ENCODE results near the gene ASPA.
A peak's percentile ranks its signal among the peaks of the same experiment; 100 is the strongest.
"Not testable (repeated sequence)": the region's sequence is repeated elsewhere in the genome, so short reads cannot be mapped to it uniquely, and the experiment has no call there.

ASPA gene

GRCh38 chr17:3510090-3510489 is 34.3 kb downstream of the ASPA start:
- no peak for DNase-seq
- H3K9me3 Mint-ChIP-seq = no peaks in the 10 kb centered on the region
- TF ChIP-seq, protein P1, sequence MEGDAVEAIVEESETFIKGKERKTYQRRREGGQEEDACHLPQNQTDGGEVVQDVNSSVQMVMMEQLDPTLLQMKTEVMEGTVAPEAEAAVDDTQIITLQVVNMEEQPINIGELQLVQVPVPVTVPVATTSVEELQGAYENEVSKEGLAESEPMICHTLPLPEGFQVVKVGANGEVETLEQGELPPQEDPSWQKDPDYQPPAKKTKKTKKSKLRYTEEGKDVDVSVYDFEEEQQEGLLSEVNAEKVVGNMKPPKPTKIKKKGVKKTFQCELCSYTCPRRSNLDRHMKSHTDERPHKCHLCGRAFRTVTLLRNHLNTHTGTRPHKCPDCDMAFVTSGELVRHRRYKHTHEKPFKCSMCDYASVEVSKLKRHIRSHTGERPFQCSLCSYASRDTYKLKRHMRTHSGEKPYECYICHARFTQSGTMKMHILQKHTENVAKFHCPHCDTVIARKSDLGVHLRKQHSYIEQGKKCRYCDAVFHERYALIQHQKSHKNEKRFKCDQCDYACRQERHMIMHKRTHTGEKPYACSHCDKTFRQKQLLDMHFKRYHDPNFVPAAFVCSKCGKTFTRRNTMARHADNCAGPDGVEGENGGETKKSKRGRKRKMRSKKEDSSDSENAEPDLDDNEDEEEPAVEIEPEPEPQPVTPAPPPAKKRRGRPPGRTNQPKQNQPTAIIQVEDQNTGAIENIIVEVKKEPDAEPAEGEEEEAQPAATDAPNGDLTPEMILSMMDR (IDR thresholded peaks at IDR 0.05) = no peak
- H3K4me1 Mint-ChIP-seq = peaks cover 15% of the 10 kb centered on the region
- H3K27me3 Mint-ChIP-seq (ENCODE audit: low read depth, poor library complexity) = peaks cover 20% of the 10 kb centered on the region
- no peak overlapping the region for H3K4me3 Mint-ChIP-seq
- H3K36me3 Mint-ChIP-seq (ENCODE audit: low read depth) = no peaks in the 10 kb centered on the region
- H3K27ac Mint-ChIP-seq = no peak overlapping the region

- H3K4me1 Mint-ChIP-seq = peaks cover 22% of the 10 kb centered on the region
- no peak overlapping the region for H3K27ac Mint-ChIP-seq
- H3K9me3 Mint-ChIP-seq = no peaks in the 10 kb centered on the region
- no peak for DNase-seq
- peaks cover 11% of the 10 kb centered on the region for H3K27me3 Mint-ChIP-seq (ENCODE audit: low read depth, poor library complexity)
- TF ChIP-seq, protein P1 (IDR thresholded peaks at IDR 0.05) = no peak
- H3K4me3 Mint-ChIP-seq = no peak overlapping the region
- no peaks in the 10 kb centered on the region for H3K36me3 Mint-ChIP-seq (ENCODE audit: low read depth)
Measured at GRCh38 chr17:3511852-3512504, 36.2 kb downstream of the ASPA start.

GRCh38 chr17:3512505-3513171 is 36.8 kb downstream of the ASPA start:
- Mint-ChIP-seq H3K9me3 (no peaks in the 10 kb centered on the region), H3K36me3 (ENCODE audit: low read depth) (no peaks in the 10 kb centered on the region), H3K27me3 (ENCODE audit: low read depth, poor library complexity) (peaks cover 10% of the 10 kb centered on the region), H3K4me3 (no peak overlapping the region), H3K27ac (no peak overlapping the region), H3K4me1 (peaks cover 22% of the 10 kb centered on the region)
- peak; percentile 23 for DNase-seq
- TF ChIP-seq, protein P1 (IDR thresholded peaks at IDR 0.05) = no peak

- DNase-seq = no peak
- no peak overlapping the region for H3K27ac Mint-ChIP-seq
- TF ChIP-seq, protein P1 (IDR thresholded peaks at IDR 0.05) = no peak
- H3K4me3 Mint-ChIP-seq = no peak overlapping the region
- H3K4me1 Mint-ChIP-seq = peaks cover 22% of the 10 kb centered on the region
- peaks cover 5% of the 10 kb centered on the region for H3K9me3 Mint-ChIP-seq
- peaks cover 10% of the 10 kb centered on the region for H3K27me3 Mint-ChIP-seq (ENCODE audit: low read depth, poor library complexity)
- H3K36me3 Mint-ChIP-seq (ENCODE audit: low read depth) = no peaks in the 10 kb centered on the region
Measured at GRCh38 chr17:3513305-3514035, 37.7 kb downstream of the ASPA start.

DNA sequence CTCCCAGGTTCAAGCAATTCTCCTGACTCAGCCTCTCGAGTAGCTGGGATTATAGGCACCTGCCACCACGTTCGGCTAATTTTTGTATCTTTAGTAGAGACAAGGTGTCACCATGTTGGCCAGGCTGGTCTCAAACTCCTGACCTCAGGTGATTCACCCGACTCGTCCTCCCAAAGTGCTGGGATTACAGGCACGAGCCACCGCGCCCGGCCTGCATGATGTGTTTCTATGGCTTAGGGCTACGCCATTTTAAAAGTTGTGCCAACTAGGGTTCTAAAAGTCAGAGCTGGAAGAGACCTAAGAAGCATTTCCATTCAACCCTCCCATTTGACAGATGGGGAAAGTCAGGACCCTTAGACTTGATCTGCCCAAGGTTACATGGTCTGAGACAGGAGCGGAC is 38.4 kb downstream of the ASPA start:
- not testable (repeated sequence) for H3K4me3 Mint-ChIP-seq; H3K9me3 Mint-ChIP-seq; DNase-seq; H3K27me3 Mint-ChIP-seq (ENCODE audit: low read depth, poor library complexity); H3K27ac Mint-ChIP-seq; H3K36me3 Mint-ChIP-seq (ENCODE audit: low read depth)
- H3K4me1 Mint-ChIP-seq = peaks cover 22% of the 10 kb centered on the region

DNA sequence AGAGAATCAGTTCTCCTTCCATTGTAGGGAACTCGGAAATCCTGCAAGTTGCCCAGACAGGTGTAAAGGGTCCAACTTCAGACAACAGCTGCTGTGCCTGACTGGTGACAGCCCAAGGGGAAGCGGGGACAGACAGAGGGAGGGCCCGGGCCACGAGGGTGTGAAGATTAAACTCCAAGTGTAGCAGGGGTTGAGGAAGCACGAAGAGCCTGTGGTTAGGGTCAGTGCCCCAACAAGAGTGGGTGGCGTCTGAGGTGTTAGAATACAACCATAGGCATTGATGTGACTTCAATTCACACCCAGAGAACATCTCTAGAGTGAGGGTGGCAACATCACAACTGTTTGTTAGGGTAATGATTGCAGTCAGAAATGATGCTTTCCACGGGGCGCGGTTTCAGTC is 39.1 kb downstream of the ASPA start:
- no peak for DNase-seq
- Mint-ChIP-seq H3K27me3 (ENCODE audit: low read depth, poor library complexity) (peaks cover 10% of the 10 kb centered on the region), H3K27ac (peak overlapping the region; percentile 80), H3K36me3 (ENCODE audit: low read depth) (no peaks in the 10 kb centered on the region), H3K4me3 (no peak overlapping the region), H3K9me3 (peaks cover 5% of the 10 kb centered on the region), H3K4me1 (peaks cover 22% of the 10 kb centered on the region)
- TF ChIP-seq, protein P1 (IDR thresholded peaks at IDR 0.05) = no peak

GRCh38 chr17:3519472-3519871 is 43.7 kb downstream of the ASPA start:
- H3K36me3 Mint-ChIP-seq (ENCODE audit: low read depth); H3K4me1 Mint-ChIP-seq; H3K27ac Mint-ChIP-seq; DNase-seq; H3K27me3 Mint-ChIP-seq (ENCODE audit: low read depth, poor library complexity); H3K9me3 Mint-ChIP-seq; H3K4me3 Mint-ChIP-seq: not testable (repeated sequence)
